Left forelimb (tissue), 1 donor: ENCODE data around the gene ETHE1.
A peak's percentile ranks its signal among the peaks of the same experiment; 100 is the strongest.

Experiments
- DNase-seq: peaks from one replicate; pipeline ENCODE4 v3.0.0-alpha.2; 2018; ENCODE audit warnings: low spot score

The ETHE1 gene, protein sequence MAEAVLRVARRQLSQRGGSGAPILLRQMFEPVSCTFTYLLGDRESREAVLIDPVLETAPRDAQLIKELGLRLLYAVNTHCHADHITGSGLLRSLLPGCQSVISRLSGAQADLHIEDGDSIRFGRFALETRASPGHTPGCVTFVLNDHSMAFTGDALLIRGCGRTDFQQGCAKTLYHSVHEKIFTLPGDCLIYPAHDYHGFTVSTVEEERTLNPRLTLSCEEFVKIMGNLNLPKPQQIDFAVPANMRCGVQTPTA

DNA sequence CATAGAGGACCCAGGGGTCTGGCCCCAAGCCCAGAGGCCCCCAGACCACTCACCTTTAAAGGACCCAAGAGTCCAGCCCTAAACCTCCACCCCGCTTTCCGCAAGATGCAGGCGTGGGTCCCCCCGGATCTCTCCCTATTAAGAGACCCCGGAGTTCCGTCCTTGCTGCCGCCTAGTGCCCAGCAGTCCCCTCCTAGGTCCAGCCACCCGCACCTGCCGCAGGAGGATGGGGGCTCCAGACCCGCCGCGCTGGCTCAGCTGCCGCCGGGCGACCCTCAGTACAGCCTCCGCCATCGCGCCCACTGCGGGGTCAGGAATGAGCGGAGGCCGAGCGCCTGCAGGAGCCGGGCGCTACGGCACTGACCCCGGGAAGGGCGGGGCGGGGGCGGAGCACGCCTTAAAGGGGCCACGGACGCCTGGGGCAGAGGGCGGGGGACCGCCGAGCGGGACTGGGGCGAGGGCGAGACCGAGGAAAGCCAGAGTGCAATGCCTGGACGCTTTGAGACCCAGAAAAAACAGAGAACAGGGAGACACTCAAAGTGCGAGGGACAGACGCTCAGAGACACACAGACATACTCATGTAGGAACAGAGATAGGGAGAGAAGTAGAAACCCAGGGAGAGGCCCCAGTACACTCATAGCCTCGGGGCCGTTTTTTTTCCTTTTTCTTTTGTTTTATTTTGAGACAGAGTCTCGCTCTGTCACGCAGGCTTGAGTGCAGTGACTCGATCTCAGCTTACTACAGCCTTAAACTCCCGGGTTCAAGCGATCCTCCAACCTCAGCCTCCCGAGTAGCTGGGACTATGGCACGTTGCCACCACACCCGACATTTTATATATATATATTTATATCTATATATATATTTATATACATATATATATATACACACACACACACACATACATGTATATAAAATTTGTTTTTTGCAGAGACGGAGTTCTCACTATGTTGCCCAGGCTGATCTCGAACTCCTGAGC lies at the start of gene ETHE1:
Gene ETHE1 (minus strand): TSS at position 318 of the 976 bp plus-strand sequence. CDS start 24 bp downstream, at position 294.
- peak; percentile 88 for DNase-seq

DNA sequence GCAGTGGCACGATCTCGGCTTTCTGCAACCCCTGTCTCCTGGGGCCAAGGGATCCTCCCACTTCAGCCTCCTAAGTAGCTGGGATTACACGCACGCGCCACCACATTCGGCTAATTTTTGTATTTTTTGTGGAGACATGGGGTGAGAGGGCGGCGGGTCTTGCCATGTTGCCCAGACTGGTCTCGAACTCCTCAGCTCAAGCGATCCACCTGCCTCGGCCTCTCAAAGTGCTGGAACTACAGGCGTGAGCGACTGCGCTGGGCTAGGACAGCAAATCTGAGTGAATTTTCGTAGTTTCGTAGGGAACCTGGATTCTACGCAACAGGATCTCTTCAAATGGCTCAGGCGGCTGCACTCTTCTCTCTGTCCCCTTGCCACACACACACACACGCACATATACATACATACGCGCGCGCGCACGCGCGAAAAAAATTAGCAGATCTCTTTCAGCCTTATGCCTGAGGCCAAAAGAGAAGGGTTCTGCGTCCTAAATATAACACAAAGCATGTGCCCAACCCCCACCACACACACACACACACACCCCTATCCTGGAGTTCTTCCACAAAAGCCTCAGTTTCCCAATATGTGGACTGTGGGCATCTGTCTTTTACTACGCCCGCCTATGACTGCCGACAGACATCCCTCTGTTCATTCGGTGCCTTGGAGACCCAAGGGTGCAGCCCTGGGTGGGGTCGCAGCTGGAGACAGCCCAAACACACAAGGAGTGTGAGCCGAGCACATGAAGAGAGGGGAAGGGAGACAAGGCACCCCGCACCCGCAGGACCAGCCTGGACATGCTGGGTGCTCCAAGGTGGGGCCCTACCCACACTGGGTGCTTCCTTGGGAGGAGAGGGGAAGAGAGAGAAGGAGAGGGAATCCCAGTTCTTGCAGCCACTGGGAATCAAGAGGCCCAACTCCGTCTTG lies 49.2 kb upstream of the ETHE1 start:
- no peak for DNase-seq

DNA sequence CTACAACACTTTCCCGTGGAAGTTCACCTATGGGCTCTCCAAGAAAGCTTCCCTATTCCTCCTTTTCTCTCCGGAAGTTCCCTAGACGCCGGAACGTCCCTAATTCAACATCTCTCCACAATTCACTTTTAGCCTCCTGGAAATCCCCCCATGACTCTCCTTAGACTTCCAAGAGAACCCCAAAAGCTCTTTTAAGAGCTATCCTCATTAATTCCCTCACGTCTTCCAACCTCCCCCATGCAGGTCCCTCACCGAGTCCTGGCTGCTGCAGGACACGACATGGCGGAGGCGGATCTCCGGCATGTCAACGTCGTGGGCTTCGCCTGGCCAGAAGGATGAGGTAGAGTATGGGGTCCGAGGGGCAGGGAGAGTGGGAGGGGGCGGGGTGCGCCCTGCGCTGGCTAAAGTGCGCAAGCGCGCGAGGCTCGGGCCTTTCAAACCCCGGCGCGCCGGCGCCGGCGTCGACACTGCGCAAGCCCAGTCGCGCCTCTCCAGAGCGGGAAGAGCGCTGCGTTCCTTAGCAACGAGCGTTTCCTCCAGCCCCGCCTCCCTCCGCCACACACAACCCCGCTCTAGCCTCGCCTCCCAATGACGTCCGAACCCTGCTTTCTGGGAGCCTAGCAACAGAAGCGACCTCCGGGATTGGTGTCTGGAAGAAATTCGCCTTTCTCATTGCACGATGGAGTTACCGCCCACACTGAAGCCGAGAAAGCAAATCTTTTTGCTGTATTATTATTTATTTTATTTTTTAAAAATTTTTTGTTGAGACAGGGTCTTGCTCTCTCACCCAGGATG lies 48.4 kb upstream of the ETHE1 start, which contains the start of the genes PINLYP and XRCC1:
Gene PINLYP (plus strand): TSS at position 646 of the 795 bp plus-strand sequence. CDS start 1,391 bp downstream, outside the sequence.
Gene XRCC1 (minus strand): TSS at position 372 of the 795 bp plus-strand sequence. CDS start 69 bp downstream, at position 303.
- peak; percentile 96 for DNase-seq

DNA sequence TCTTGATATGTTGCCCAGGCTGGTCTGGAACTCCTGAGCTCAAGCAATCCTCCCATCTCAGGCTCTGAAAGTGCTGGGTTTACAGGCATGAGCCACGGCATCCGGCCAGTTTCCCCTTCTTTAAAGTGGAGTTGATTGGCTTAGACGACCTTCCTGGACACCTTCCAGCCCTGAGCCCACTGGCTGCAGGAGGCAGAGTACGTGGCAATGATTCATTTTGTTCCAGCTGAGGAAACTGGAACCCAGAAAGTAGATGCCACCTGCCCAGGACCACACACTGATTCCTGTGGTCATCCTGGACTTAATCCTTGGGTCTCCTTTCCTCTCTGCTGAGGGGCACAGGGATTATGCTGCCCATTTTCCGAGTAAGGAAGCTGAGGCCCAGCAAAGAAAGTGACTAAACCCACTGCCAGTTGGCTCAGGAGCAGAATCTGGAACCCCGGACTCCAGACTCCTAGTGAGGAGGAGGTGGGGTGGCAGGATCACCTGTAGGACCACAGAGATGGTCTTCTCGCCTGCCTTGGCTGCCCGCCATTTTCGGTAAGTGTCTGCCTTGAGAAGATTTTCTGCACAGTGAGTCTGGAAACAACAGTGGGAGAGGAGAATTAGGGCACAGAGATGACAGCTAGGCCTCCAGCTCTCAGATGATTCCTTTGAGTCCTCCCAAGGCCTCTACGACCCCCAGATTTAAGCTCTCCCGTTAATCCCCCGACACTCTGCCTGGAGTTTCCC lies 47.6 kb upstream of the ETHE1 start:
- DNase-seq: no peak

DNA sequence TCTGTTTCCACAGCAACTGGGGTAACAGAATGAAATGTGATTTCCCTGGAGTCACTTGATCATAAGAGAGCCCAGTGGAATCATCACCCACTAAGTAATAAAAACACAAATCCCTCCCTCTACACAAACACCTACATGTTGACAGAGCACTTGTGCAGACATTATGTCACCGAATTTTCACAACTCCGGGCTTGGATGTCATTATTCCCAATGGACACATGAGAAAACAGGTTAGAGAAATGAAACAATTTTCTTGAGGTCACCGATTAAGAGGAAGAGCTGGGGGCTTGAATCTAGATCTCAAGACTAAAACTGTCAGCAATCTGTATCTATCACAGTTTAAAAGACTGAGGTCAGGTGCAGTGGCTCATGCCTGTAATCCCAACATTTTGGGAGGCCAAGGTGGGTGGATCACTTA lies 45.2 kb upstream of the ETHE1 start:
- DNase-seq: no peak

DNA sequence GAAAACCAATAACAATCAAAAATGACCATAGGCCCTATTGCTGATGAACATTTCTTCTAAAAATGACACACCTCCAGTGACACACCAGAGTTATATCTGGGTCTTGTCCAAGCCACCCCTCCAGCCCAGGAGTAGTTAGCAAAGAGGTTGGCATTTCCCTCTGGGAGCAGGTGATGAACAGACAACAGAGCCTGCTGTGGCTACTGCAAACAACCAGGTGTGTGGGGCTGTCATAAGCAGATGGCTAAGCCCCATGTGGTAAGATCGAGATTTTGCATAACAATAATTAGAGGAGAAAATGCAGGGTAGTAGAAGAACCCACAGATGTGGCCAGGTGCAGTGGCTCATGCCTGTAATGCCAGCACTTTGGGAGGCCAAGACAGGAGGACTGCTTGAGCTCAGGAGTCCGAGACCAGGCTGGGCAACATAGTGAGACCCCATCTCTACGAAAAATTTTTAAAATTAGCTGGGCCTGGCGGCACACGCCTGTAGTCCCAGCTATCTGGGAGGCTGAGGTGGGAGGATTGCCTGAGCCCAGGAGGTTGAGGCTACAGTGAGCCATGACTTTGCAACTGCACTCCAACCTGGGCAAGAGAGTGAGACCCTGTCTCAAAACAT lies 43.3 kb upstream of the ETHE1 start:
- no peak for DNase-seq

DNA sequence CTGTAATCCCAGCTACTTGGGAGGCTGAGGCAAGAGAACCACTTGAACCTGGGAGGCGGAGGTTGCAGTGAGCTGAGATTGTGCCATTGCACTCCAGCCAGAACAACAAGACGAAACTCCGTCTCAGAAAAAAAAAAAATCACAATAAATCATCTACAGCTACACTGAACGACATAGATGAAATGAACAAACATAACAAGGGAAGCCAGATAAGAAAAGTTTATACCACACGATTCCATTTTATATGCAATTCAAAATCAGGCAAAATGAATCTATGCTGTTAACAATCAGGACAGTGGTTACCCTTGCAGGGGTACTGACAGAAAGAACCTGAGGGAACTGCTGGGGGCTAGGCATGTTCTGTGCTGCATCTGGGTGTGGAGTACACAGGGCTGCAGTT lies 42.7 kb upstream of the ETHE1 start:
- no peak for DNase-seq

DNA sequence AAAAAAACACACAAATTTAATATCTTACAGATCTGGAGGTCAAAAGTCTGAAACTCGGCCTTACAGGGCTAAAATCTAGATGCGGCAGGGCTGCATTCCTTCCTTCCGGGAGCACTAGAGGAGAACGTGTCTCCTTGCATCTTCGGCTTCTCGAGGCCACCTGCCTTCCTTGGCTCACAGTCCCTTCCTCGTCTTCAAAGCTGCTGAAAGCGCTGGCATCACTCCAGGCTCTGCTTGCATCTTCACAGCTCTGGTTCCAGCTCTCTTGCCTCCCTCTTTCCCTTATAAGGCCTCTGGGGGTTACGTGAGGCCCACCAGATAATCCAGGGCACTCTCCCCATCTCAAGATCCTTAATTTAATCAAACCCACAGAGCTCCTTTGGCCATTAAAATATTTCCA lies 37.8 kb upstream of the ETHE1 start:
- no peak for DNase-seq

DNA sequence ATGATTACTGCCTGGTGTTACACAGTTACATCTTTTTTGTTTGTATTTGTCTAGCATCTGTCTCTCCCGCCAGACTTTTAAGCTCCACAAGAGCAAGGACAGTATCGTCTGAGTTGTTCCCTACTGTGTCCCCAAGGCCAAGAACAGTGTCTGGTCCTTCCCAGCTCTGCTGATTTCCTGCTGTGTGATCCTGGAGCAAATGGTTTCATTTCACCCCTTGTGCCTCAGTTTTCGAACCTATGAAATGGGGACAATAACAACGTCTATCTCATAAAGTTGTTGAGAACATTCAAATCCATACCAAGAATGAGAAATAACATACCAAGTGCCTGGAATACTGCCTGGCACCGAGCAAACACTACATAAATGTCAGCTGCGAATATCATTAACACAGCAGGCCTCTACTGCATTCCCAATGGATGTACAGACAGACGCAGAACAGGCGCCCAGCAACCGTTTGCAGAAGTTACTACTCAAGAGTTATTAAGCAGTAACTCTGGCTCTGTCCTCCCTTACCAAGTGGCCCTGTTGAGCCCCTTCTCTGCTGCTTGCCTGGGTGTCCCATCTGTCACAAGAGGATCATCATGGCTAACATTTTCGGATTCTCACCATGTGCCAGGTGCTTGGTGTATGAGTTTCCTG lies 36.9 kb upstream of the ETHE1 start:
- DNase-seq: no peak

DNA sequence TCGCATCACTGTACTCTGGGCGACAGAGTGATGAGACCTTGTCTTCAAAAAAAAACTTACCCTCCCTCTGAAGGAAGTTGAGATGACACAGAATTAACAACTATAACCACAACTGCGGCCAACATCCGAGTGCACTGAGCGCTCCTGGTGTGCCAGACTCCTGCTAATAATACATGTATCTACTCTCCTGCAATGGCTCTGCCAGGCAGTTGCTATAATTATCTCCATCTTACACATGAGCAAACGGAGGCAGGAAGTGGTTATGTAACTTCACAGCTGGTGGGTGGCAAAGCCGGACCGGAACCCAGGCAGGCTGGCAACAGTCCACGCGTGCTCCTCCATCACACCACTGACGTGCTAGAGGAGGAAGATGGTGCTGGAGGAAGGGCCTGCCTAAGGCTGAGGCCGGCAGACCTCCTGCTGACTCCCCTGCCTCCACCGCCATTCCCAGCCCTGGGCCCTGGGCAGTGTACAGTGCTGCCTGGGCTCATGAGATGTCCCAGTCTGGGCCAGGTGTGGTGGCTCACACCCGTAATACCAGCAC lies 35.8 kb upstream of the ETHE1 start:
- no peak for DNase-seq

DNA sequence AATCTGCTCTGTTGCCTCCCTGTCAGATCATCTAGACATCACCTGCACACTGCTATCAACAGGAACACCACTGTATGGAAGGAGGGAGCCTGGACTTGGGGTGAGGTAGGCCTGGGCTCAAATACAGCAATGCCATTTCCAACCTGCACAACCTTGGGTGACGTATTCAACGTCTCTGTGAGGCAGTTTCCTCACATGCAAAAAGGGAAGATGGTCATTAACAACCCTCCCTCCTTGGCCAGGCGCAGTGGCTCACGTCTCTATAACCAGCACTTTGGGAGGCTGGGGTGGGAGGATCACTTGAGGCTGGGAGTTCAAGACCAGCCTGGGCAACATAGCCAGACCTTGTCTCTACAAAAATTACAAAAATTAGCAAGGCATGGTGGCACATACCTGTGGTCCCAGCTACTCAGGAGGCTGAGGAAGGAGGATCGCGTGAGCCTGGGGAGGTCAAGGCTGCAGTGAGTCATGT lies 35.3 kb upstream of the ETHE1 start:
- DNase-seq: no peak

DNA sequence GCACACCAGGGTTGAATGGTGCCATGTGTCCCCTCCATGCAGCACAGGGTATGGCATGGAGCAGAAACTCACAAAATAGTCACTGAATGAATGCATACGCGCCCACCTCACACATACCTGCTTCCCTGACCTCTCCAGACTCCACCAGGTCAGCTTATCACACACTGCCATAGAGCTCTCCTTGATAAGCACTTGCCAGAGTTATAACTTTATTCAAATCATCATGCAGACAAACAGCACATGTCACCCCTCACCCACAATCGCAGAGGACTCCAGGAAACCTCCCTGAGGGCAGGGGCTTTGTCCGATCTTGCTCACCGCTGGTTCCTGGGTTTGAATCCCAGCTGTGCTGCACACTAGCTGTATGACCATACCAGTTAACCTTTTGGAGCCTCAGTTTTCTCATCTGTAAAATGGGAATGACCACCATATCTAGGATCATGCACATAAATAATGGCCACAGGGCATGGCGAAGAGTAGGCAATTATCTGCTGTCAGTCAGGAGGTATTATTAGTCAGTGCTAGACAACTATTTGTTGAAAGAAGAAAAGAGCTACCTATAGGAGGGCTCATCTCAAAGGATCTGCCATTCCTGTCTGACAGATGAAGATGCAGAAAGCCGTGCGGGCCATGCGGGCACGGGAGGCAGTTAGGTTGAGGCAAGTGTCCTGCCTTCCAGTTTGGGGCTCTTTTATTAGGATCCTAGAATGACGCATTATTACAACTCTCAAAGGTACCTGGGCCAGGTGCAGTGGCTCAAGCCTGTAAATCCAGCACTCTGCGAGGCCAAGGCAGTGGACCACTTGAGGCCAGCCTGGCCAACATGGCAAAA lies 34.4 kb upstream of the ETHE1 start:
- DNase-seq: no peak

DNA sequence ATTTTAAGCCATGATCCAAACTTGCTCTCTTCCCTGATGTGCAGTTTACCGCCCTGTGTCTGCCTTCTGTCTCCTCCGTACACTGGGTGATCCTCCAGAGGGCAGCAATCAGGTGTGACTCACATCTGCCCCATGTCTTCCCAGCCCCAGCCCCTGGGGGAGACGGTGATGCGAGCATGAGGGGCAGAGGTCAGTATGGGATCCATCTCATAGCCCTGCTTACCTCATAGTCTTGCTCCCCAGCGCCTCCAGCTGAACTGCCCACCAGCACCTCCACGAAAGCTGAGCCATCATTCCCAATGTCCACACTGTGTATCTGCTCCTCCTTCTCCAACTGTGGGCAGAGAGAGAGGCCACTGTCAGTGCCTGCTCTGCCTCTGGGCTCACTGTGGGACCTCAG lies 33.7 kb upstream of the ETHE1 start:
- no peak for DNase-seq

DNA sequence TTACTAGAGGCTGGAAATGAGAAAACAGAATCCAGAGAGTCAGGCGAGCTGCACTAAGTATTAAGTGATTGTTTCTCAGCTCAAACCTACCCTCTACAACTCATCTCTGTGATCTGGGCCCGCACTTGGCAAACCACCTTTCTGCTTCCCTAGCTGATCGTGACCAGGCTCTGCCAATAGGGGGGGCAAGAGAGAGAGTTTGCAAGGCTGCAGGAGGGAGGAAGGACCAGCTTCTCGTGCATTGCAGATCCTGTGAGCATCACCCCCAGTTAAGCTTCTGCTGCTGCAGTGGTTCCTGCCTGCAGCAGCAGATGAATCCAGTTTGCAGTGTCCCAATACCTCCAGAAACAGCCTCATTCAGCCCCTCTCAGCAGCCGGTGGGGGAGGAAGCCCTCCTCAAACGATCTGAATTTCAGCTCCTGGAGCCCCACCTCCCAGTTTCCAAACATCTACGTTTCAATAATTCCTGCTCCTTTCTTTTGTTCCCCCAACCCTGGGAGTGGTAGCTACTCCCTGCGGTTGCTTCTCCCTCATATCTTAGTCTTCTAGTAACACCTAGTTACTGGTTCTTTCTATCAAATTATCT lies 28.3 kb upstream of the ETHE1 start:
- DNase-seq: no peak

DNA sequence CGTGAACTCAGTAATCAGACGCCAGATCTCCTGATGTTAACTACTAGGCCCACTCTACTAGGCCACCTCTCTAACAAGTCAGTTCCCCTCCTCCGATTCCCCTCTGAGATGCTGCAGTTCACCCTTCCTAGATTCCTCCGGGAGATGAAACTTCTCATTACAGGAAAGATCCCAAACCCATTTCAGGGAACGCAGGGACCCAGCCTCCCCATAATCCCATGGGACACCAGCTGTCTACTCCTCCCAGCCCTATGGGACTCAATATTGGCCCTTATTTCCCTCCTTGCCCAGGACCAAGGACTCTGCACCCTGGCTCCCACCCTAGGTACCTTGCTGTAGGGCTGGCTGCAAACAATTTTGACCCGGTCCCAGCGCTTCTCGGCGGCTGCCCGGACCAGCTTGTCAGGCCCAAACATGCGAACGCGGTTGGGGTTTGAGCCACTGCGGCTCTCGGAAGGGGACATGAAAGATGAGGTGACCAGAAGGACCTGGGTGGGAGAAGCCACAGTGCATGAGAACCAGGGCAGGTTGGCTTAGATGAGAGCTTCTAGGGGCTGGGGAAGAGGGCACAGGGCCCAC lies 27.4 kb upstream of the ETHE1 start:
- DNase-seq: no peak

DNA sequence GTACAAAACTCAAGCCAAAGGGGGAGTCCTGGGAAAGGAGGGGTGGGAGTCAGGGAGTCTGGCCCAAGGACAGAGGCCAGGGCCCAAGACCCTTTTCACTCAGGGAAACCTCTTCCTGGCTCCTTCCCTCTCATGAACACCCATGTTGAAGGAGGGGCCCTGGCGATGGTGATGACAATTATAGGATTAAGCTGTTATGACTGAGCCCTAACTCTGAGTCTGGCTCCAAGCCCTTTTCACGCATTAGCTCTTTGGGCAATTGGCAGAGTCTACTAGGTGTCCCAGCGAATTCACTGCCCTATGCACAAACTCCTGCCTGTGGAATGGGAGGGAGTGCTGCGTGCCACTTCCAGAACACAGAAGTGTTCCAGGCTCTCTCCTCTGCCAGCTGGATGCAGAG lies 26.7 kb upstream of the ETHE1 start:
- DNase-seq: no peak

DNA sequence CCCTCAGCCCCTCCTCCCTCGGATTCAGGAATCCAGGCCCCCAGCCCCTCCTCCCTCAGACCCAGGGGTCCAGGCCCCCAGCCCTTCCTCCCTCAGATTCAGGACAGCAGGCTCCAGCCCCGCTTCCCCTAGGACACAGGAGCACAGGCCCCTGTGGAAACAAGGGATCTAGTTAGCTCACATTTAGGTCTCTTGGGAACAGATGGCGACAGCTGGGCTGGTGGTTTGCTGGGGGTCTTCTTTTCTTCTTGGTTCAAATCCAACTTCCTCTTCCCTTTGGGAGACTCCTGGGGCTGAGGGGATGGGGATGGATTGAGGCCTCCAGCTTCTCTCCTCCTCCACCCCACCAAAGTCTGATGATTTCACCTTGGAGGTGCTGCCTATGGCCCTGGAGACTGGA lies 25.6 kb upstream of the ETHE1 start:
- DNase-seq: no peak

DNA sequence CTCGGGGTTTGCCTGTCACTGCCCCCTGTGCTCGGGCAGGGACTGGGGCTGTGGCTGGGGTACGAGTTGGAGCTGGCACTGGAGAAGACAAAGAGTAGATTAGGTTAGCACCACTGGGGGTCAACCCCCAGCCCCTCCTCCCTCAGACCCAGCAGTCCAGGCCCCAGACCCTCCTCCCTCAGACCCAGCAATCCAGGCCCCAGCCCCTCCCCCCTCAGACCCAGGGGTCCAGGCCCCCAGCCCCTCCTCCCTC lies 25.1 kb upstream of the ETHE1 start:
- DNase-seq: no peak
